Measurements from ENCODE around the gene DARS1. TPM values are rescaled to one million over a fixed set of nuclear protein-coding genes. Genes with fewer than 3 reads are reported as not detected.

The DARS1 gene
- total and polyA plus RNA-seq, 2 experiments from 2014 or later, result 115 to 148 TPM

GRCh38 chr2:135885709-135886108 is 99.7 kb downstream of the DARS1 start:
- Histone ChIP-seq H3K9me2 (ENCODE audit: insufficient read depth) (peaks cover 15% of the 10 kb centered on the region; the same call in 1 of the 2 replicates), H2AFZ (peak overlapping the region; percentile 76), H3F3A (replicated peaks; ENCODE audit: low read depth) (no peaks in the 10 kb centered on the region), H3K4me1 (ENCODE audit: insufficient read depth) (peaks cover 8% of the 10 kb centered on the region), H3K27me3 (ENCODE audit: insufficient read depth) (no peaks in the 10 kb centered on the region), H3K4me2 (no peak overlapping the region), H3K27ac (ENCODE audit: low read depth) (no peak overlapping the region), H4K20me1 (replicated peaks; ENCODE audit: insufficient read depth) (no peaks in the 10 kb centered on the region), H3K79me2 (replicated peaks; ENCODE audit: insufficient read depth) (no peaks in the 10 kb centered on the region), H3K4me3 (no peak overlapping the region), H3K36me3 (ENCODE audit: insufficient read depth) (no peaks in the 10 kb centered on the region)
- Mint-ChIP-seq H3K4me1 (peaks cover 10% of the 10 kb centered on the region; the same call in 2 of the 3 replicates), H3K27me3 (ENCODE audit: insufficient read depth, low read depth, poor library complexity) (no peaks in the 10 kb centered on the region), H3K4me3 (no peak overlapping the region), H3K27ac (no peak overlapping the region), H3K36me3 (ENCODE audit: low read depth) (peaks cover 15% of the 10 kb centered on the region; the same call in 2 of the 3 replicates), H3K9me3 (peaks cover 15% of the 10 kb centered on the region)
- TF ChIP-seq ETS1 (IDR thresholded peaks at IDR 0.05) (no peak), CREB1 (CRISPR knock-in tag; IDR thresholded peaks at IDR 0.05; ENCODE audit: low read depth) (no peak), JUNB (IDR thresholded peaks at IDR 0.05; ENCODE audit: unreplicated experiment) (no peak), ZNF462 (CRISPR knock-in tag; IDR thresholded peaks at IDR 0.05) (no peak), EZH2 (IDR thresholded peaks at IDR 0.05; ENCODE audit: low read depth, unreplicated experiment) (no peak), ZNF331 (CRISPR knock-in tag; IDR thresholded peaks at IDR 0.05; ENCODE audit: low read depth) (no peak), REST (IDR thresholded peaks at IDR 0.05; ENCODE audit: unreplicated experiment) (no peak), EZH2phosphoT487 (IDR thresholded peaks at IDR 0.05; ENCODE audit: unreplicated experiment) (no peak), ZNF114 (CRISPR knock-in tag; IDR thresholded peaks at IDR 0.05) (no peak), POLR2AphosphoS5 (IDR thresholded peaks at IDR 0.05; ENCODE audit: low read depth) (no peak)
- TF ChIP-seq, protein P1, sequence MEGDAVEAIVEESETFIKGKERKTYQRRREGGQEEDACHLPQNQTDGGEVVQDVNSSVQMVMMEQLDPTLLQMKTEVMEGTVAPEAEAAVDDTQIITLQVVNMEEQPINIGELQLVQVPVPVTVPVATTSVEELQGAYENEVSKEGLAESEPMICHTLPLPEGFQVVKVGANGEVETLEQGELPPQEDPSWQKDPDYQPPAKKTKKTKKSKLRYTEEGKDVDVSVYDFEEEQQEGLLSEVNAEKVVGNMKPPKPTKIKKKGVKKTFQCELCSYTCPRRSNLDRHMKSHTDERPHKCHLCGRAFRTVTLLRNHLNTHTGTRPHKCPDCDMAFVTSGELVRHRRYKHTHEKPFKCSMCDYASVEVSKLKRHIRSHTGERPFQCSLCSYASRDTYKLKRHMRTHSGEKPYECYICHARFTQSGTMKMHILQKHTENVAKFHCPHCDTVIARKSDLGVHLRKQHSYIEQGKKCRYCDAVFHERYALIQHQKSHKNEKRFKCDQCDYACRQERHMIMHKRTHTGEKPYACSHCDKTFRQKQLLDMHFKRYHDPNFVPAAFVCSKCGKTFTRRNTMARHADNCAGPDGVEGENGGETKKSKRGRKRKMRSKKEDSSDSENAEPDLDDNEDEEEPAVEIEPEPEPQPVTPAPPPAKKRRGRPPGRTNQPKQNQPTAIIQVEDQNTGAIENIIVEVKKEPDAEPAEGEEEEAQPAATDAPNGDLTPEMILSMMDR (conservative IDR thresholded peaks at IDR 0.05; ENCODE audit: low read depth in 2 of 2), result no peak
- ATAC-seq, result no peak
- DNase-seq (ENCODE audit: low spot score), result no peak

All from GM23338 (cell line).